Aorta (tissue), 5 donors: Measurements from ENCODE around the gene THSD4. TPM values are rescaled to one million over a fixed set of nuclear protein-coding genes. Genes with fewer than 3 reads are reported as not detected.

Experiments used
- ATAC-seq: fragments of 200-7000 bp; cut with Tn5 transposase; one replicate; pipeline ENCODE4 v1.9.1; 2022; ENCODE audit warnings: moderate library complexity; ENCODE audit not compliant: low FRiP score
- DNase-seq, 2 donors: peaks; one replicate each; pipeline ENCODE4 v3.0.0-alpha.2; 2020
- H3K27ac ChIP-seq, 2 donors: one replicate each; pipeline ENCODE4 v1.5.1; 2013; ENCODE audit warnings: low read length in 2 of 2, mild to moderate bottlenecking in 2 of 2, moderate library complexity in 2 of 2, control low read depth in 1 of 2, inconsistent platforms in 1 of 2, low read depth in 1 of 2
- H3K27me3 ChIP-seq, 2 donors: one replicate each; pipeline ENCODE4 v1.6.1; 2013; ENCODE audit warnings: control low read depth in 1 of 2, low read length in 1 of 2, mild to moderate bottlenecking in 1 of 2, moderate library complexity in 1 of 2; ENCODE audit not compliant: insufficient read depth in 2 of 2, control insufficient read depth in 1 of 2
- H3K36me3 ChIP-seq, 2 donors: one replicate each; pipeline ENCODE4 v1.6.1; 2013; ENCODE audit warnings: control low read depth in 1 of 2, low read length in 1 of 2, mild to moderate bottlenecking in 1 of 2; ENCODE audit not compliant: insufficient read depth in 2 of 2, control insufficient read depth in 1 of 2
- H3K4me1 ChIP-seq, 2 donors: one replicate each; pipeline ENCODE4 v1.6.1; 2013; ENCODE audit warnings: low read length in 2 of 2, control low read depth in 1 of 2, mild to moderate bottlenecking in 1 of 2, moderate library complexity in 1 of 2; ENCODE audit not compliant: insufficient read depth in 2 of 2, control insufficient read depth in 1 of 2
- H3K4me3 ChIP-seq, 2 donors: one replicate each; pipeline ENCODE4 v1.5.1; 2013; ENCODE audit warnings: low read length in 2 of 2, control low read depth in 1 of 2, mild to moderate bottlenecking in 1 of 2
- H3K9me3 ChIP-seq: one replicate; pipeline ENCODE4 v1.6.1; 2013; ENCODE audit warnings: mild to moderate bottlenecking, low read length; ENCODE audit not compliant: control insufficient read depth
- WGBS, 2 donors: extraction: QIAGEN DNeasy Blood & Tissue Kit; methylation state at CpG; one replicate each; pipeline ENCODE4 v1.1.7; 2013; 5-methylcytosine and 5-hydroxymethylcytosine counted together
- intact Hi-C, 2 donors: fragments of 100-400 bp; cut with DNase I; formaldehyde crosslinking; loops; one replicate each; pipeline versions ENCODE4 v1.14.2 to v1.15.0; 2022
- polyA plus RNA-seq, 2 donors: library from polyadenylated mRNA; stranded (reverse); fragments of 200-250 nt; gene quantifications; one replicate each; pipeline ENCODE4 v1.2.3, GENCODE V29; 2013
- total RNA-seq, 2 donors: library from RNA; stranded (reverse); fragmentation: NEBNext Ultra II Directional; extraction: Animal tissue kit (Norgen Biotek cat#: 25700); gene quantifications; one replicate each; pipeline ENCODE4 v1.2.1, GENCODE V29; 2021
- donor health status: healthy with polysubstance abuse.
- donor health status: Bipolar disorder and iron deficiency.
- donor health status: DM: no; HTN: no; CAD: no.
- donor health status: DM: no; HTN: no; CAD: no.
- donor health status: DM: yes; HTN: yes; CAD: no.

The THSD4 gene
- total and polyA plus RNA-seq, 4 donors: 6.3 to 143 (median 30.3) TPM

GRCh38 chr15:71191296-71191695 is 76.0 kb downstream of the THSD4 start:
- H3K27ac ChIP-seq: no peak overlapping the region
- H3K4me3 ChIP-seq: no peak overlapping the region
- H3K36me3 ChIP-seq: no peaks in the 10 kb centered on the region
- H3K4me1 ChIP-seq: no peaks in the 10 kb centered on the region
- H3K9me3 ChIP-seq: no peaks in the 10 kb centered on the region
- WGBS, 2 donors: 93 to 95% methylated on average over 4 of the region's 4 CpGs
- DNase-seq: no peak
- ATAC-seq: no peak
- H3K27me3 ChIP-seq: no peaks in the 10 kb centered on the region
- intact Hi-C loops: no loop called here

- Histone ChIP-seq H3K9me3 (no peaks in the 10 kb centered on the region), H3K4me3 (no peak overlapping the region), H3K36me3 (no peaks in the 10 kb centered on the region), H3K27ac (no peak overlapping the region), H3K27me3 (no peaks in the 10 kb centered on the region), H3K4me1 (no peaks in the 10 kb centered on the region)
- DNase-seq: no peak
- 54 to 58% methylated on average over 7 of the region's 7 CpGs for whole genome bisulfite sequencing, 2 donors
- no peak for ATAC-seq
- intact Hi-C loops: no loop called here
Measured at GRCh38 chr15:71192816-71193215, 77.5 kb downstream of the THSD4 start.

GRCh38 chr15:71194286-71194685 is 79.0 kb downstream of the THSD4 start:
- no peak overlapping the region for H3K27ac ChIP-seq
- no peaks in the 10 kb centered on the region for H3K4me1 ChIP-seq
- DNase-seq (no peak), ATAC-seq (no peak)
- WGBS, 2 donors: 73 to 78% methylated on average over 6 of the region's 6 CpGs
- no peaks in the 10 kb centered on the region for H3K27me3 ChIP-seq
- intact Hi-C loops: no loop called here
- no peaks in the 10 kb centered on the region for H3K36me3 ChIP-seq
- no peaks in the 10 kb centered on the region for H3K9me3 ChIP-seq
- H3K4me3 ChIP-seq: no peak overlapping the region

GRCh38 chr15:71195242-71195641 is 80.0 kb downstream of the THSD4 start:
- Histone ChIP-seq H3K27me3 (no peaks in the 10 kb centered on the region), H3K27ac (no peak overlapping the region), H3K4me1 (no peaks in the 10 kb centered on the region), H3K36me3 (no peaks in the 10 kb centered on the region), H3K4me3 (no peak overlapping the region), H3K9me3 (no peaks in the 10 kb centered on the region)
- WGBS, 2 donors: 96 to 100% methylated on average over 1 of the region's 1 CpG
- ATAC-seq (no peak), DNase-seq (no peak)
- intact Hi-C loops: no loop called here

GRCh38 chr15:71197620-71198019 is 82.3 kb downstream of the THSD4 start:
- no peak for DNase-seq
- Histone ChIP-seq H3K27ac (no peak overlapping the region), H3K27me3 (no peaks in the 10 kb centered on the region), H3K4me1 (no peaks in the 10 kb centered on the region), H3K9me3 (no peaks in the 10 kb centered on the region), H3K36me3 (no peaks in the 10 kb centered on the region), H3K4me3 (no peak overlapping the region)
- no peak for ATAC-seq
- 93 to 95% methylated on average over 3 of the region's 3 CpGs for WGBS, 2 donors
- intact Hi-C loops: no loop called here

- WGBS, 2 donors: 36 to 48% methylated on average over 3 of the region's 3 CpGs
- Histone ChIP-seq H3K36me3 (no peaks in the 10 kb centered on the region), H3K27me3 (no peaks in the 10 kb centered on the region), H3K27ac (no peak overlapping the region), H3K9me3 (no peaks in the 10 kb centered on the region), H3K4me3 (no peak overlapping the region), H3K4me1 (no peaks in the 10 kb centered on the region)
- DNase-seq (no peak), ATAC-seq (no peak)
- intact Hi-C loops: no loop called here
Measured at GRCh38 chr15:71198846-71199245, 83.6 kb downstream of the THSD4 start.

- no peaks in the 10 kb centered on the region for H3K36me3 ChIP-seq
- H3K27me3 ChIP-seq: no peaks in the 10 kb centered on the region
- ATAC-seq: no peak
- H3K4me3 ChIP-seq: no peak overlapping the region
- H3K9me3 ChIP-seq: no peaks in the 10 kb centered on the region
- no peak for DNase-seq
- intact Hi-C loops: no loop called here
- WGBS, 2 donors: 47 to 63% methylated on average over 6 of the region's 6 CpGs
- no peaks in the 10 kb centered on the region for H3K4me1 ChIP-seq
- no peak overlapping the region for H3K27ac ChIP-seq
Measured at GRCh38 chr15:71199384-71200351, 84.4 kb downstream of the THSD4 start.

- intact Hi-C loops: no loop called here
- DNase-seq (no peak), ATAC-seq (no peak)
Measured at GRCh38 chr15:71201477-71201876, 86.2 kb downstream of the THSD4 start.

GRCh38 chr15:71202712-71203111 is 87.4 kb downstream of the THSD4 start:
- ATAC-seq (no peak), DNase-seq (no peak)
- intact Hi-C loops: no loop called here
- 92 to 94% methylated on average over 6 of the region's 6 CpGs for WGBS, 2 donors
- Histone ChIP-seq H3K27ac (no peak overlapping the region), H3K9me3 (no peaks in the 10 kb centered on the region), H3K36me3 (no peaks in the 10 kb centered on the region), H3K4me1 (no peaks in the 10 kb centered on the region), H3K27me3 (no peaks in the 10 kb centered on the region), H3K4me3 (no peak overlapping the region)

More at GRCh38 chr15:71201477-71201876, 86.2 kb downstream of the THSD4 start:
- Histone ChIP-seq H3K4me3 (no peak overlapping the region), H3K9me3 (no peaks in the 10 kb centered on the region), H3K36me3 (no peaks in the 10 kb centered on the region), H3K27me3 (no peaks in the 10 kb centered on the region), H3K27ac (no peak overlapping the region), H3K4me1 (no peaks in the 10 kb centered on the region)
- 54 to 66% methylated on average over 9 of the region's 9 CpGs for WGBS, 2 donors
